MG63 (cell line): ENCODE measurements around the gene CDHR2. TPM values are rescaled to one million over a fixed set of nuclear protein-coding genes. Genes with fewer than 3 reads are reported as not detected.

ENCODE experiments used
- DNase-seq: peaks from one replicate; pipeline ENCODE4 v3.0.0-alpha.2; 2020
- H3K27me3 ChIP-seq: fragments of 250-450 bp; sonication (Bioruptor Pico); 2 replicates; pipeline ENCODE4 v1.5.1; 2020; ENCODE audit warnings: mild to moderate bottlenecking, moderate library complexity
- H3K36me3 ChIP-seq: fragments of 250-450 bp; sonication (Bioruptor Pico); 2 replicates; pipeline ENCODE4 v1.5.1; 2020; ENCODE audit warnings: mild to moderate bottlenecking, moderate library complexity
- H3K4me3 ChIP-seq: fragments of 250-450 bp; sonication (Bioruptor Pico); 2 replicates; pipeline ENCODE4 v1.5.1; 2020; ENCODE audit warnings: mild to moderate bottlenecking, moderate library complexity
- H3K9me3 ChIP-seq: fragments of 250-450 bp; sonication (Bioruptor Pico); 2 replicates; pipeline ENCODE4 v1.5.1; 2020; ENCODE audit warnings: mild to moderate bottlenecking, moderate library complexity
- total RNA-seq: library from RNA; depleted of rRNA; stranded (reverse); fragments of >200 nt; shearing (Covaris generic); gene quantifications from 2 replicates; pipeline ENCODE4 v1.2.3, GENCODE V29; 2014; ENCODE audit warnings: low replicate concordance

Gene CDHR2
- total RNA-seq, 1 experiment from 2014 or later: not detected

GRCh38 chr5:176535664-176536131, 13.4 kb upstream of the CDHR2 start:
- H3K36me3 ChIP-seq: peaks cover 49% of the 10 kb centered on the region
- no peaks in the 10 kb centered on the region for H3K27me3 ChIP-seq
- no peaks in the 10 kb centered on the region for H3K9me3 ChIP-seq
- H3K4me3 ChIP-seq: peak overlapping the region; percentile 80
- peak; percentile 34 for DNase-seq

GRCh38 chr5:176536132-176536901, 12.8 kb upstream of the CDHR2 start:
- Histone ChIP-seq H3K27me3 (no peaks in the 10 kb centered on the region), H3K4me3 (peak overlapping the region; percentile 80), H3K36me3 (peaks cover 43% of the 10 kb centered on the region), H3K9me3 (no peaks in the 10 kb centered on the region)
- peak; percentile 88 for DNase-seq

DNA sequence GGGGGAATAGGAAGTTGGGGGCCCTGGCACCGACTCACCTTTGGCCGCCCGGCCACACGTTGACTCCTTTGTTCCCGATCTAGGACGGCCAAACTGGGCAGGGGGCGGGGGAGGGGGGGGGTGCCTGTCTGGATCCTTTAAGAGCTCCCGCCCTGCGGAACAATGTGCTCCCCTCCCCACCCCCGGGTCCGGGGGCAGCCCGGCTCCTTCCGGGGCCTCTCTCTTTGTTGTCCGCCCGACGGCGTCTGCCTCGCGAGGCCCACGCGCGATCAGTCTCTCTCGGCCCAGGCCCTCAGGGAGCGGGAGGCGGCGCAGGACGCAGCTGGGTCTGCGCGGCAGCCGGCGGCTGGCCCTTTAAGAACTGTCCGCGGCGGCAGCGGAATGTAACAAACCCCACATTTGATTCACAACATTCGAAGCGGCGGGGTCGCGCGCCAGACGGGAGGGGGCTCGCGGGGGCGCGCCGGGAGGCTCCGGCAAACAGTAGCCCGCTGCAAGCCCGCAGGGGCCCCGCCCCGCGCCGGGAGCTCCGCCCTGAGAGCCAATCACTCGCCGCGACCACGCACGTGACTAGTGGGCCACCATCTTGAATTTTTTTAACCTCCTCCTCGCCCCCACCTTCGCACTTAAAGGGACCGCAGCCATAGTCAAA, 12.1 kb upstream of the CDHR2 start, which contains the start of gene RNF44:
TSS of gene RNF44 (minus strand) at position 501 of the 652 bp plus-strand sequence. CDS start 4,930 bp downstream, outside the sequence.
- H3K4me3 ChIP-seq: peak within 1 kb of the TSS; percentile 80
- no peaks in the 10 kb centered on the region for H3K27me3 ChIP-seq
- no peaks in the 10 kb centered on the region for H3K9me3 ChIP-seq
- DNase-seq: peak; percentile 100
- peaks cover 36% of the 10 kb centered on the region for H3K36me3 ChIP-seq

GRCh38 chr5:176537554-176538229, 11.4 kb upstream of the CDHR2 start:
- peaks cover 35% of the 10 kb centered on the region for H3K36me3 ChIP-seq
- no peaks in the 10 kb centered on the region for H3K9me3 ChIP-seq
- H3K27me3 ChIP-seq: no peaks in the 10 kb centered on the region
- DNase-seq: peak; percentile 100
- peak overlapping the region; percentile 80 for H3K4me3 ChIP-seq

- H3K27me3 ChIP-seq: no peaks in the 10 kb centered on the region
- H3K9me3 ChIP-seq: no peaks in the 10 kb centered on the region
- peak overlapping the region; percentile 80 for H3K4me3 ChIP-seq
- peaks cover 28% of the 10 kb centered on the region for H3K36me3 ChIP-seq
- DNase-seq: no peak
These were observed 10.7 kb upstream of the CDHR2 start for GRCh38 chr5:176538230-176538988.

DNA sequence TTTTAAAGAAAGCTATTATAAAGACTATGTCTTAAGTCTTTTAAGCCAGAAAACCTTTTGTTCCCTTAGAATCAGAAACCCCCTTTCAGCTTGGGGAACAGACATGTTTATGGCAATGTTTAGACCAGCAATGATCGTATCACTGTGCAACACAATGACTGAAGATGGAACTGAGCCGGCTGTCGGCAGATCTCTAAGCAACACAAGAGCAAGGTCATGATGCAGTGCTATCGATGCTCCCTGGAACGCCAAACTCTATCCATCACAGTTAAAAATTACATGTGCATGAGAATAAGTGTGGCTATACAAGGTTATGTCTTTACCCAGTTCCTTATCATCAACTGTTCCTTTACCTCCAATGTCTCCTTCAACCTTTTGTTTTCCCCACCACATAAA, 10.2 kb upstream of the CDHR2 start:
- no peaks in the 10 kb centered on the region for H3K9me3 ChIP-seq
- H3K36me3 ChIP-seq: peaks cover 22% of the 10 kb centered on the region
- H3K27me3 ChIP-seq: no peaks in the 10 kb centered on the region
- no peak overlapping the region for H3K4me3 ChIP-seq
- DNase-seq: no peak

GRCh38 chr5:176540476-176540899, 8.7 kb upstream of the CDHR2 start:
- Histone ChIP-seq H3K4me3 (no peak overlapping the region), H3K36me3 (peaks cover 7% of the 10 kb centered on the region), H3K9me3 (no peaks in the 10 kb centered on the region), H3K27me3 (no peaks in the 10 kb centered on the region)
- no peak for DNase-seq

DNA sequence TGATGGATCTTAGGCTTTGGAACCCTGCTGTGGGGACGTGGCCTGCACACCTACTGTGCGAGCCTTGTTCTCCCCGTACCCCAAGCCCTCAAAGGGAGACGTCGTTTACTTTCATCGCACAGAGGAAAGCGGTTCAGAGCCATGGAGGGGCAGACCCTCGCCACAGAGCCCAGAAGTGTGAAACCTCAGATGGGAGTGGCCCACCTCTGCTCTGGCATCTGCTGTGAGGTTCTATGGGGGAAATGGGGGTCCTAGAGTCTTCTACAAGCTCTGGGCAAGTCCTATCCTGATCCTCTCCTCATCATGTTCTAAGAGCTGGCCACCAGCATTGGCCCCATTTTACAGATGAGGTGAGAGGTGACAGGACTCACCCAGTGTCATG, 8.2 kb upstream of the CDHR2 start:
- H3K27me3 ChIP-seq: no peaks in the 10 kb centered on the region
- no peak overlapping the region for H3K4me3 ChIP-seq
- no peak for DNase-seq

GRCh38 chr5:176541338-176542134, 7.6 kb upstream of the CDHR2 start:
- H3K4me3 ChIP-seq: no peak overlapping the region; the same call in 1 of the 2 replicates
- H3K9me3 ChIP-seq: no peaks in the 10 kb centered on the region
- H3K36me3 ChIP-seq: 0 out of 2 replicates have a peak, but pooled peaks cover 2% of the 10 kb centered on the region
- no peaks in the 10 kb centered on the region for H3K27me3 ChIP-seq
- peak; percentile 82 for DNase-seq

More for the DNA sequence above, 8.2 kb upstream of the CDHR2 start:
- Histone ChIP-seq H3K9me3 (no peaks in the 10 kb centered on the region), H3K36me3 (peaks cover 7% of the 10 kb centered on the region)

DNA sequence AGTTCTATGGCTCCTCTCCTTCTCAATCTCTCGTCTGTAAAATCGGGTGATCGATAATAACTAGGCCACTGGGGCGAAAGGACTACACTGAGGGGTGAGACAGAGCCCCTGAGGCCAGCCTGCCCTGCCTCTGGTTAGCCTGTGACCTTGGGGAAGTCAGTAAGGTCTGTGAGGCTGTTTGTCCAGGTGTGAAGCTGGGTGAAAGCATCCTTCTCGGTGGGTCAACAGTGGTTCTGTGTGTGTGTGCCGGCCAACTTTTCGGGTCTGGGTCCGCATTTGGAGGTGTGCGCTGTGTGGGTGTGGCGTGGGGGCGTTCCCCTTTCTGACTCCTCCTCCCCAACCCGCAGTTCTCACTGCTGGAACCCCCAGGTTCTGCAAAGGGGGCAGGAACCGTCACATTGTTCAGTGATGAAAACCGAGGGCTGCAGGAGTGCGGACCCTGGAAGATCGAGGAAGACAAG, 7.0 kb upstream of the CDHR2 start:
- DNase-seq: no peak
- Histone ChIP-seq H3K4me3 (peak overlapping the region; percentile 57), H3K27me3 (no peaks in the 10 kb centered on the region), H3K36me3 (no peaks in the 10 kb centered on the region), H3K9me3 (no peaks in the 10 kb centered on the region)

DNA sequence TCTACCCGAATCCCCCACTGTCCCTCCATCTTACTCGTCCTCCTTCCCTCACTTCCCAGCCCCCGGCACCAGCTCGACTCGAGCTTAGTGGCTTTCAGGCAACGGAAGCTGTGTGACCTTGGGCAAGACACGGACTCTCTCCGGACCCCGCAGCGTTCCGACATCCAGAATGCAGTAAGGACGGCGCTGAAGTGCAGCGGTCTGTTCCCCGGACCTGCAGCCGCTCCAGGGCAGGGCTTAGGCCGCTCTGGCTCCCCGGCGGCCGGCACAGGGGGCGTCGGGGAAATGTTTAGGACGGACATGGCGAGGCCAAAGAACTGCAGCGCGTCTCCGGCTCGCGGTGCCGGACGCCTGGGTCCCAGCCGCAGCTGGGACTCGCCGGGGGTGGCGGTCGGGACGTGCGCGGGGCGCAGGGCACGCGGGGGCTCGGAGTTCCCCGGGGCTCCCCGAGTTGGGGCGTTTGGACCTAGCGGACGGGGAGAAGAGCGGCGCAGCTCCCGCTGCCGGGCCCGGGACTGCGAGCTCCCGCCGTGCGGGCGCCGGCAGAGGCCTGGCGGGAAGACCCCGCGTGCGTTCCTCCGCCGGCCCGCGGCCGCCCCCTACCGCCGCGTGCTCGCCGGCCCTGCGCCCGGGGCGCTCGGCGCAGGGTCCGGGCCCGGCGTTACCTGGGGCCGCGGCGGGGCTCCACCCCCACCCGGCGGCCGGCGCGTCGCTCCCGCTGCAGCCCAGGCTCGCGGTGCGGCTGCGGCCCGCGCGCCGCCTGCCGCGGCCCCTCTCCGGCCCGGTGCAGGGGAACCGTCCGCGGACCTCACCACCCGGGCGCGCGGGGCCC, 6.3 kb upstream of the CDHR2 start:
- Histone ChIP-seq H3K9me3 (no peaks in the 10 kb centered on the region), H3K4me3 (peak overlapping the region; percentile 58), H3K27me3 (no peaks in the 10 kb centered on the region), H3K36me3 (no peaks in the 10 kb centered on the region)
- DNase-seq: peak; percentile 44

- H3K9me3 ChIP-seq: no peaks in the 10 kb centered on the region
- peak; percentile 85 for DNase-seq
- H3K36me3 ChIP-seq: no peaks in the 10 kb centered on the region
- H3K27me3 ChIP-seq: no peaks in the 10 kb centered on the region
- H3K4me3 ChIP-seq: peak overlapping the region; percentile 58
These were observed 5.5 kb upstream of the CDHR2 start for GRCh38 chr5:176543428-176544182.

DNA sequence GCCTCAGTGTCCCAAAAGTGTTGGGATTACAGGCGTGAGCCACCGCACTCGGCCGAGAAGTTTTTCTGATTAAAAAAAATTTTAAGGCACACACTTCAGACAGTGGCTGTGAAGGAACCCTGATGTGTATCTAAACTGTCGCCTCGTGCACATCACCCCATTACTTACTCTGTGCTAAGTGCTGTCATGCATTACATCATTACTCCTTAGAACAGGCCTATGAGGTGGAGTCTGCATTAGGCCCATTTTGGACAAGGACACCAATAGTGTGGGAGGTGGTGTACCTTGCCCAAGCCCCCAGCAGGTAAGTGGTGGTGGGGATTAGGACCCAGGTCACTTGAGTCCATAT, 3.8 kb upstream of the CDHR2 start:
- Histone ChIP-seq H3K27me3 (no peaks in the 10 kb centered on the region), H3K9me3 (no peaks in the 10 kb centered on the region), H3K4me3 (no peak overlapping the region), H3K36me3 (no peaks in the 10 kb centered on the region)
- no peak for DNase-seq

DNA sequence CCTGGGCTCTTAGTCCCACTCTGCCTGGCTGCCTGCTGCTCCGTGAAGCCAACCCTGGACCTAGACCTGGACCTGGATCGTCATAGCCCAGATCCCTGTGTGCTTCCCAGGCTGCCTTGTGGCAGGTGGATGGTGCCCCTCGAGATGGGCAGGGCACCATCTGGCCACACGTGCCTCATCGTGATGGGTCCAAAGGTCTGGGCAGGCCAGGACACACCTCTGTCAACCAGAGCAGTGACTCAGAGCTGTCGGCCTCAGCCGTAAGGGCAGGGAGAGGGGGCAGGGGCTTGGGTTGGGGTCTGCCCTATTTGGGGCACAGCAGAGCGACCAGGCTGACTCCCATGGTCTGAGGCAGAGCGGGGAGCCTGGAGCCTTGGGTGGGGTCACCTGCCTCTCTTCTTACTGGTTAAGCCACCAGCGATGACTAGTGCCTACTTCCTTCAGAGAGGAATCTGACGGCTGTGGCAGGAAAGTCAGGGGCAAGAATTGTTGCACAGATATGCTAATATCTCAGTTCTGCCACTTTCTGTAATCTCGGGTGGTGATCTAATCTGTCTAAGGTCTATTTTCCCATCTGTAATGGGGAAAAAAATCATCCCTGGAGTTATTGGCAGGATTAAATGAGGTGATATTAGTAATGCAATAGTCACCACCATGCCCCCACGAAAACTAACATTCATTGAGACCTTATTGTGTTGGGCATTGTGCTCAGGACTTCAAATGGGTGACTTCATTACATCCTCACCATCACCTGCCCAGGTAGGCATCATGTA, 3.2 kb upstream of the CDHR2 start:
- Histone ChIP-seq H3K27me3 (no peaks in the 10 kb centered on the region), H3K9me3 (no peaks in the 10 kb centered on the region), H3K4me3 (no peak overlapping the region), H3K36me3 (no peaks in the 10 kb centered on the region)
- no peak for DNase-seq
